Measurements from ENCODE around the gene AGPAT4. TPM values are rescaled to one million over a fixed set of nuclear protein-coding genes. Genes with fewer than 3 reads are reported as not detected.

Gene AGPAT4
- polyA plus RNA-seq, 1 of the 3 experiments (the other 2 are of a cell fraction) = 3.9 TPM

DNA sequence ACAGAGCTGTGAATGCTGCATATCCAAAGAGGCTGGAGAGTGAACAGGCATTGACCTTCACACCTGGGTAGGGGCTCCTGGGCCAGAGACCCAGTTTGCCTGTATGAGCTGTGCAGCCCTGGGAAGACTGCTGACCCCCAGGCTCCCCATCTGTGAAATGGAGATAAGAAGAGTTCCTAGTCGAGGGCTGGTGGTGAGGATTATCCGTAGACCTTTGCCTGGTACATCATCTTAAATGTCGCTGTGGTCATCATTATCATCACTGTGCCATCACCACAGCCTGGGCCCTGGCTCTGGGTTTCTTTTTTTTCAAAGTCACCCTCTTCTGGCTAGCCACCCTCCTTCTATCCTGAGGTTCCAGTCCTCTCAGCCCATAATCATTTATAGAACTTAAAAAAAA is 12.0 kb downstream of the AGPAT4 start:
- 94% methylated on average over 3 of the region's 3 CpGs for WGBS (ENCODE audit: low lambda C conversion rate)
- TF ChIP-seq RAD21 (IDR thresholded peaks at IDR 0.05; ENCODE audit: low read length) (no peak), MXI1 (IDR thresholded peaks at IDR 0.05; ENCODE audit: low read depth, low read length) (no peak), RFX5 (IDR thresholded peaks at IDR 0.05; ENCODE audit: low read length) (no peak), CHD2 (IDR thresholded peaks at IDR 0.05; ENCODE audit: low read length, partially characterized antibody) (no peak), FOXJ3 (CRISPR knock-in tag; IDR thresholded peaks at IDR 0.05) (no peak), GATA2 (CRISPR knock-in tag; IDR thresholded peaks at IDR 0.05) (no peak), TAF1 (IDR thresholded peaks at IDR 0.05; ENCODE audit: borderline replicate concordance, low read depth, low read length) (no peak), MEF2A (IDR thresholded peaks at IDR 0.05; ENCODE audit: borderline replicate concordance, low read depth) (no peak), TCF12 (IDR thresholded peaks at IDR 0.05) (no peak), NRF1 (IDR thresholded peaks at IDR 0.05; ENCODE audit: low read depth, low read length) (no peak), ELF1 (IDR thresholded peaks at IDR 0.05) (no peak), FOSL2 (IDR thresholded peaks at IDR 0.05; ENCODE audit: borderline replicate concordance, low read depth) (no peak)
- TF ChIP-seq, protein P1, sequence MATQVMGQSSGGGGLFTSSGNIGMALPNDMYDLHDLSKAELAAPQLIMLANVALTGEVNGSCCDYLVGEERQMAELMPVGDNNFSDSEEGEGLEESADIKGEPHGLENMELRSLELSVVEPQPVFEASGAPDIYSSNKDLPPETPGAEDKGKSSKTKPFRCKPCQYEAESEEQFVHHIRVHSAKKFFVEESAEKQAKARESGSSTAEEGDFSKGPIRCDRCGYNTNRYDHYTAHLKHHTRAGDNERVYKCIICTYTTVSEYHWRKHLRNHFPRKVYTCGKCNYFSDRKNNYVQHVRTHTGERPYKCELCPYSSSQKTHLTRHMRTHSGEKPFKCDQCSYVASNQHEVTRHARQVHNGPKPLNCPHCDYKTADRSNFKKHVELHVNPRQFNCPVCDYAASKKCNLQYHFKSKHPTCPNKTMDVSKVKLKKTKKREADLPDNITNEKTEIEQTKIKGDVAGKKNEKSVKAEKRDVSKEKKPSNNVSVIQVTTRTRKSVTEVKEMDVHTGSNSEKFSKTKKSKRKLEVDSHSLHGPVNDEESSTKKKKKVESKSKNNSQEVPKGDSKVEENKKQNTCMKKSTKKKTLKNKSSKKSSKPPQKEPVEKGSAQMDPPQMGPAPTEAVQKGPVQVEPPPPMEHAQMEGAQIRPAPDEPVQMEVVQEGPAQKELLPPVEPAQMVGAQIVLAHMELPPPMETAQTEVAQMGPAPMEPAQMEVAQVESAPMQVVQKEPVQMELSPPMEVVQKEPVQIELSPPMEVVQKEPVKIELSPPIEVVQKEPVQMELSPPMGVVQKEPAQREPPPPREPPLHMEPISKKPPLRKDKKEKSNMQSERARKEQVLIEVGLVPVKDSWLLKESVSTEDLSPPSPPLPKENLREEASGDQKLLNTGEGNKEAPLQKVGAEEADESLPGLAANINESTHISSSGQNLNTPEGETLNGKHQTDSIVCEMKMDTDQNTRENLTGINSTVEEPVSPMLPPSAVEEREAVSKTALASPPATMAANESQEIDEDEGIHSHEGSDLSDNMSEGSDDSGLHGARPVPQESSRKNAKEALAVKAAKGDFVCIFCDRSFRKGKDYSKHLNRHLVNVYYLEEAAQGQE (IDR thresholded peaks at IDR 0.05; ENCODE audit: low read depth, low read length) = no peak
- TF ChIP-seq, protein P2, sequence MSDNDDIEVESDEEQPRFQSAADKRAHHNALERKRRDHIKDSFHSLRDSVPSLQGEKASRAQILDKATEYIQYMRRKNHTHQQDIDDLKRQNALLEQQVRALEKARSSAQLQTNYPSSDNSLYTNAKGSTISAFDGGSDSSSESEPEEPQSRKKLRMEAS (IDR thresholded peaks at IDR 0.05; ENCODE audit: low read depth) = no peak
- H4K20me1 ChIP-seq (ENCODE audit: insufficient read depth) = no peaks in the 10 kb centered on the region
- no peak overlapping the region for H3K27ac ChIP-seq (ENCODE audit: low read depth in 2 of 2, low read length in 1 of 2)
- no peak overlapping the region for H3K9ac ChIP-seq
- ChIA-PET POLR2A (no interaction called here), CTCF (no interaction called here)
- peaks cover 0 to under 1% of the 10 kb centered on the region in 2 experiments; a peak in 2 of 4 replicates for H3K4me1 ChIP-seq (ENCODE audit: control insufficient read depth in 1 of 2, insufficient read depth in 2 of 2, low read depth in 1 of 2, low read length in 1 of 2)
- no peaks in the 10 kb centered on the region for H3K9me2 ChIP-seq
- H3K79me2 ChIP-seq (ENCODE audit: insufficient read depth) = no peaks in the 10 kb centered on the region
- H3K4me2 ChIP-seq = no peak overlapping the region
- no peak overlapping the region for H2AFZ ChIP-seq (ENCODE audit: low read depth)
- no peaks in the 10 kb centered on the region for H3K27me3 ChIP-seq (ENCODE audit: insufficient read depth)
- peaks cover 12% of the 10 kb centered on the region for H3F3A ChIP-seq (replicated peaks; ENCODE audit: insufficient read depth)
- no peaks in the 10 kb centered on the region for H3K9me3 ChIP-seq
- H3K4me3 ChIP-seq (ENCODE audit: low read depth in 2 of 2, low read length in 1 of 2) = no peak overlapping the region
- no peak for DNase-seq
- H3K36me3 ChIP-seq (replicated peaks in 1 of 2; ENCODE audit: control insufficient read depth in 1 of 2, insufficient read depth in 2 of 2, low read length in 1 of 2) = no peaks in the 10 kb centered on the region

DNA sequence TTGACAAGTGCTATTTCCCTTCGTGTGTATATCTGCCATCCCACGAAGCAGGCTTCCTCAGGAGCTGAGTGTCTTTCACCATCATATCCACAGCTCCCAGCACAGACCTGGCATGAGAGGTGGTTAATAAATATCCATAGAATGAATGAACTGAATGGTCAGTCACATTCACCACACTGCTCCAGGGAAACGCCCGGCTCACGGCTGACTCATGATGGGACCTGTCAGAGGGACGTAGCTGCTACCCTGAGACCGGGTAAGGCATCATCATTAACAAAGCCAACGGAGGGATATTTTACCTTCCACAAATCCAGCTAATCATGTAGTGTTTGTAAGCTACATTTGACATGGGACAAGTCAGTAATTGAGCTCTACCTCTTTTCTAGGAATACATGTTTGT is 12.5 kb downstream of the AGPAT4 start:
- Histone ChIP-seq H3K9ac (no peak overlapping the region), H3K9me3 (no peaks in the 10 kb centered on the region), H2AFZ (ENCODE audit: low read depth) (no peak overlapping the region), H3K27ac (ENCODE audit: low read depth in 2 of 2, low read length in 1 of 2) (no peak overlapping the region), H3F3A (replicated peaks; ENCODE audit: insufficient read depth) (peaks cover 12% of the 10 kb centered on the region), H3K36me3 (replicated peaks in 1 of 2; ENCODE audit: control insufficient read depth in 1 of 2, insufficient read depth in 2 of 2, low read length in 1 of 2) (no peaks in the 10 kb centered on the region), H3K79me2 (ENCODE audit: insufficient read depth) (no peaks in the 10 kb centered on the region), H4K20me1 (ENCODE audit: insufficient read depth) (no peaks in the 10 kb centered on the region), H3K27me3 (ENCODE audit: insufficient read depth) (no peaks in the 10 kb centered on the region), H3K4me3 (ENCODE audit: low read depth in 2 of 2, low read length in 1 of 2) (no peak overlapping the region), H3K4me2 (no peak overlapping the region), H3K4me1 (ENCODE audit: control insufficient read depth in 1 of 2, insufficient read depth in 2 of 2, low read depth in 1 of 2, low read length in 1 of 2) (peaks cover 0 to 4% of the 10 kb centered on the region in 2 experiments; a peak in 2 of 4 replicates), H3K9me2 (no peaks in the 10 kb centered on the region)
- ChIA-PET POLR2A (no interaction called here), CTCF (interaction anchor here (2.3 kb wide), 1 partner anchor 8 kb away, joined by 7 read pairs; no protein-coding TSS in a partner anchor)
- DNase-seq = no peak
- WGBS (ENCODE audit: low lambda C conversion rate) = 86% methylated on average over 8 of the region's 8 CpGs
- TF ChIP-seq RXRA (IDR thresholded peaks at IDR 0.05; ENCODE audit: borderline replicate concordance, low read depth) (no peak), FOXM1 (IDR thresholded peaks at IDR 0.05; ENCODE audit: low read depth) (no peak), RFX5 (IDR thresholded peaks at IDR 0.05; ENCODE audit: low read length) (no peak), EZH2phosphoT487 (IDR thresholded peaks at IDR 0.05; ENCODE audit: borderline replicate concordance, low read depth) (no peak), NFIC (IDR thresholded peaks at IDR 0.05; ENCODE audit: borderline replicate concordance) (no peak), RAD21 (IDR thresholded peaks at IDR 0.05; ENCODE audit: low read length) (no peak), TAF1 (IDR thresholded peaks at IDR 0.05; ENCODE audit: borderline replicate concordance, low read depth, low read length) (no peak), YY1 (IDR thresholded peaks at IDR 0.05; ENCODE audit: low read depth) (no peak), GATA2 (CRISPR knock-in tag; IDR thresholded peaks at IDR 0.05) (no peak), TEAD4 (IDR thresholded peaks at IDR 0.05; ENCODE audit: borderline replicate concordance, insufficient read depth) (no peak)
- TF ChIP-seq, protein P3, sequence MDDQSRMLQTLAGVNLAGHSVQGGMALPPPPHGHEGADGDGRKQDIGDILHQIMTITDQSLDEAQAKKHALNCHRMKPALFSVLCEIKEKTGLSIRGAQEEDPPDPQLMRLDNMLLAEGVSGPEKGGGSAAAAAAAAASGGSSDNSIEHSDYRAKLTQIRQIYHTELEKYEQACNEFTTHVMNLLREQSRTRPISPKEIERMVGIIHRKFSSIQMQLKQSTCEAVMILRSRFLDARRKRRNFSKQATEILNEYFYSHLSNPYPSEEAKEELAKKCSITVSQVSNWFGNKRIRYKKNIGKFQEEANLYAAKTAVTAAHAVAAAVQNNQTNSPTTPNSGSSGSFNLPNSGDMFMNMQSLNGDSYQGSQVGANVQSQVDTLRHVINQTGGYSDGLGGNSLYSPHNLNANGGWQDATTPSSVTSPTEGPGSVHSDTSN (IDR thresholded peaks at IDR 0.05) = no peak
- TF ChIP-seq, protein P4, sequence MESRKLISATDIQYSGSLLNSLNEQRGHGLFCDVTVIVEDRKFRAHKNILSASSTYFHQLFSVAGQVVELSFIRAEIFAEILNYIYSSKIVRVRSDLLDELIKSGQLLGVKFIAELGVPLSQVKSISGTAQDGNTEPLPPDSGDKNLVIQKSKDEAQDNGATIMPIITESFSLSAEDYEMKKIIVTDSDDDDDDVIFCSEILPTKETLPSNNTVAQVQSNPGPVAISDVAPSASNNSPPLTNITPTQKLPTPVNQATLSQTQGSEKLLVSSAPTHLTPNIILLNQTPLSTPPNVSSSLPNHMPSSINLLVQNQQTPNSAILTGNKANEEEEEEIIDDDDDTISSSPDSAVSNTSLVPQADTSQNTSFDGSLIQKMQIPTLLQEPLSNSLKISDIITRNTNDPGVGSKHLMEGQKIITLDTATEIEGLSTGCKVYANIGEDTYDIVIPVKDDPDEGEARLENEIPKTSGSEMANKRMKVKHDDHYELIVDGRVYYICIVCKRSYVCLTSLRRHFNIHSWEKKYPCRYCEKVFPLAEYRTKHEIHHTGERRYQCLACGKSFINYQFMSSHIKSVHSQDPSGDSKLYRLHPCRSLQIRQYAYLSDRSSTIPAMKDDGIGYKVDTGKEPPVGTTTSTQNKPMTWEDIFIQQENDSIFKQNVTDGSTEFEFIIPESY (IDR thresholded peaks at IDR 0.05; ENCODE audit: borderline replicate concordance, low read depth) = no peak
